Hepatocyte (in vitro differentiated cells): ENCODE results near the gene CABP4. TPM values are rescaled to one million over a fixed set of nuclear protein-coding genes. Genes with fewer than 3 reads are reported as not detected.
A peak's percentile ranks its signal among the peaks of the same experiment; 100 is the strongest.

ENCODE experiments used
- DNase-seq: peaks from one replicate; pipeline ENCODE4 v3.0.0-alpha.2; 2016; ENCODE audit warnings: low spot score
- H2AFZ ChIP-seq: fragments of 200-600 bp; sonication (generic); 2 replicates; pipeline ENCODE4 v1.6.0; 2016; ENCODE audit warnings: antibody characterized with exemption, mild to moderate bottlenecking
- H3K27ac ChIP-seq: fragments of 200-600 bp; sonication (generic); 2 replicates; pipeline ENCODE4 v1.5.1; 2016; ENCODE audit warnings: mild to moderate bottlenecking
- H3K27me3 ChIP-seq: fragments of 200-600 bp; sonication (generic); 2 replicates; pipeline ENCODE4 v1.6.1; 2016
- H3K36me3 ChIP-seq: fragments of 200-600 bp; sonication (generic); replicated peaks from 2 replicates; pipeline ENCODE4 v1.5.1; 2016; ENCODE audit warnings: low read depth; ENCODE audit not compliant: insufficient read depth
- H3K4me1 ChIP-seq: fragments of 200-600 bp; sonication (generic); 2 replicates; pipeline ENCODE4 v1.5.1; 2016; ENCODE audit warnings: mild to moderate bottlenecking, moderate library complexity; ENCODE audit not compliant: insufficient read depth
- H3K4me2 ChIP-seq: fragments of 200-600 bp; sonication (generic); 2 replicates; pipeline ENCODE4 v1.6.0; 2016
- H3K4me3 ChIP-seq: fragments of 200-600 bp; sonication (generic); 2 replicates; pipeline ENCODE4 v1.5.1; 2016; ENCODE audit warnings: mild to moderate bottlenecking
- H3K79me2 ChIP-seq: fragments of 200-600 bp; sonication (generic); 2 replicates; pipeline ENCODE4 v1.6.0; 2017; ENCODE audit warnings: mild to moderate bottlenecking
- H3K9me2 ChIP-seq: fragments of 200-600 bp; sonication (generic); replicated peaks from 2 replicates; pipeline ENCODE4 v1.6.0; 2017; ENCODE audit warnings: mild to moderate bottlenecking; ENCODE audit not compliant: insufficient read depth
- H3K9me3 ChIP-seq: fragments of 200-600 bp; sonication (generic); 2 replicates; pipeline ENCODE4 v1.5.1; 2016; ENCODE audit warnings: low read depth, mild to moderate bottlenecking
- H4K20me1 ChIP-seq: fragments of 200-600 bp; sonication (generic); 2 replicates; pipeline ENCODE4 v1.6.0; 2016; ENCODE audit warnings: mild to moderate bottlenecking; ENCODE audit not compliant: insufficient read depth, poor library complexity, severe bottlenecking
- CTCF ChIP-seq: fragments of 200-600 bp; sonication (generic); IDR thresholded peaks from 2 replicates; pipeline ENCODE4 v1.5.1; 2016; ENCODE audit warnings: antibody characterized with exemption, mild to moderate bottlenecking; ENCODE audit not compliant: poor library complexity
- EZH2 ChIP-seq: fragments of 200-600 bp; sonication (generic); IDR thresholded peaks from 2 replicates; pipeline ENCODE4 v1.6.1; 2016; ENCODE audit warnings: antibody characterized with exemption, mild to moderate bottlenecking, borderline replicate concordance
- EZH2phosphoT487 ChIP-seq: fragments of 200-600 bp; sonication (generic); IDR thresholded peaks from one replicate; pipeline ENCODE4 v1.6.1; 2018; ENCODE audit warnings: antibody characterized with exemption, mild to moderate bottlenecking, low read depth, moderate library complexity; ENCODE audit not compliant: unreplicated experiment, severe bottlenecking
- whole genome bisulfite sequencing: methylation state at CpG from one replicate; pipeline ENCODE4 v1.1.6; 2016; ENCODE audit warnings: low lambda C conversion rate; ENCODE audit errors: missing lambda C conversion rate; 5-methylcytosine and 5-hydroxymethylcytosine counted together
- polyA plus RNA-seq: library from polyadenylated mRNA; unstranded; fragments of >200 nt; fragmentation: Nextera tagmentation; extraction: Ambion mirVana; gene quantifications from 2 replicates; pipeline ENCODE4 v1.2.1, GENCODE V29; 2016
- total RNA-seq: library from RNA; depleted of rRNA; stranded (reverse); fragments of >200 nt; gene quantifications from 2 replicates; pipeline ENCODE4 v1.2.3, GENCODE V29; 2014

The CABP4 gene
- total and polyA plus RNA-seq, 2 experiments from 2014 or later: not detected

GRCh38 chr11:67441098-67441563 lies 14.0 kb upstream of the CABP4 start:
- H3K27ac ChIP-seq: no peak overlapping the region
- no peaks in the 10 kb centered on the region for H3K9me3 ChIP-seq
- peaks cover 16% of the 10 kb centered on the region for H3K4me1 ChIP-seq
- no peak overlapping the region for H3K4me3 ChIP-seq
- no peaks in the 10 kb centered on the region for H3K9me2 ChIP-seq
- WGBS: 95% methylated on average over 21 of the region's 21 CpGs
- peaks cover 21% of the 10 kb centered on the region for H3K79me2 ChIP-seq
- no peak for DNase-seq
- TF ChIP-seq EZH2 (no peak), CTCF (no peak), EZH2phosphoT487 (no peak)
- no peaks in the 10 kb centered on the region for H3K36me3 ChIP-seq
- H3K27me3 ChIP-seq: no peaks in the 10 kb centered on the region
- H4K20me1 ChIP-seq: no peaks in the 10 kb centered on the region
- H3K4me2 ChIP-seq: no peak overlapping the region
- H2AFZ ChIP-seq: no peak overlapping the region

DNA sequence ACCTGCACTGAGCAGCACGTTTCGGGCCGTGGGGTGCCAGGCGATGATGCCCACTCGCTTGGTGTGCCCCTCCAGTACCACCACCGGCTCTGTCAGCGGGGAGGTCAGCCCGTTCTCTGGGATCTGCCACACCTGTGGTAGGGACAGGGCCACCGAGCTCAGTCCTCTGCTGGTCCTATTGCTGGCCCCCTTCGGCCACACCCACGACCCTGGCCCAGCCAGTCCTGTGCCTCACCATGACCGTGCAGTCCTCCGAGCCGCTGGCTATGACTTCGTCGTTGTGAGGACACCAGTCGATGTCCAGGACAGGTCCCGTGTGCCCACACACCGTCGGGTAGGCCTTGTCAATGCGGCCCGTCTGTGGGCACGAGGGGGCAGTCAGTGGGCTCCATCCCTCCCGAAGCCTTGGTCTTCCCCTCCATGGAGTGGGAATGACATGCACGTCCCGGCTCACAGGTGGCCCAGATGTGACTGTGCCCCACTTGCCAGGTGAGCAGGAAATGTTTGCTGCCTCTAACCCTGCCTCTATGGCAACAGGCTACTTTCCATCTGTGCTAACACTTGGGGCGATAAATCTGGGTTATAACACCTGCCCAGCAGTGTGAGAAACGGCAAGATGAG lies 13.3 kb upstream of the CABP4 start:
- H3K36me3 ChIP-seq: no peaks in the 10 kb centered on the region
- H3K4me1 ChIP-seq: peaks cover 16% of the 10 kb centered on the region
- H3K4me2 ChIP-seq: peak overlapping the region; percentile 93
- peaks cover 21% of the 10 kb centered on the region for H3K79me2 ChIP-seq
- no peaks in the 10 kb centered on the region for H4K20me1 ChIP-seq
- no peak overlapping the region for H3K4me3 ChIP-seq
- H3K27ac ChIP-seq: no peak overlapping the region
- H3K9me3 ChIP-seq: no peaks in the 10 kb centered on the region
- TF ChIP-seq EZH2 (no peak), CTCF (no peak), EZH2phosphoT487 (no peak)
- H2AFZ ChIP-seq: no peak overlapping the region
- no peaks in the 10 kb centered on the region for H3K9me2 ChIP-seq
- DNase-seq: no peak
- no peaks in the 10 kb centered on the region for H3K27me3 ChIP-seq
- WGBS: 92% methylated on average over 20 of the region's 28 CpGs

DNA sequence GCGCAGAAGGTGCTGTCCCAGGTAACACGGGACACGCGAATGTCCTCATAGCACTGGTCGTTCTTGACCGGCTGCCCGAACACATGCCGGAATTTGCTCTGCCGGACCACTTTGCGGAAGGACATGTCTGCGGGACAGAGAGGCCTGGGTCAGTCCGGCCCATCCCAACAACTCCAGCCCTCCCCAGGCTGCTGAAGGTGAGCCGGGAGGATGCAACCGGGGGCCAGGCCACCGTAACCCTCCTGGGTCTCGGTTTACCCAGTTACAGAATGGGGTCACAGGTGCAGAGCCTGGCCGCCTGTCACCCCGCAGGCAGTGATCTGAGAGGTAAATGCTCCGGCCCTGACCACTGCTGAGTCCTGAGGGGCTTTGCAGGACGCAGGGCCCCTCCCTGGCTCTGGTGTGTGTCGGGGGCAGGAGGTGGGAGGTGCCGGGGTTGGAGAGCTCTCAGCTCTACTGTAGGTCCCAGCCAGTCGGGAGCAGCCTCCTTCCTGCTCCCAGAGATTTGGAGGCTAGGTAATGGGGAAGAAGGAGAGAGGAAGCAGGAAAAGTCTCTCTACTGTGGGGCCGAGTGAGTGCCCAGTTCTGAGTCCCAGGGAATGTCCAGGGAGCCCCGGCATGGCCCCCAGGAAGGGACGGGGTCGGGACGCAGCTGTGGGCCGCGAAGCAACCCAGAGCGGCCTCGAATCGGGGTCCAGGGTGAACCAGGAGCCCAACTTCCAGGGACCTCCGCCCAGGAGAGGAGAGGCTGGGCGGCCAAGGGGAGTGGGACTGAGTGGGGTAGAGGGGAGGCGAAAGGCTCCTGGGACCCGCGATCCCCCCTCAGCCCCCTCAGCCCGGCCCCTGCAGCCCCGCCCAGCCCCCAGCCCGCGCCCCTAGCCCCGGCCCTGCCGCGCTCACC lies 12.4 kb upstream of the CABP4 start:
- no peak for DNase-seq
- H3K27me3 ChIP-seq: no peaks in the 10 kb centered on the region
- H4K20me1 ChIP-seq: no peaks in the 10 kb centered on the region
- H3K9me2 ChIP-seq: no peaks in the 10 kb centered on the region
- peak overlapping the region; percentile 80 for H3K27ac ChIP-seq
- H3K9me3 ChIP-seq: no peaks in the 10 kb centered on the region
- peaks cover 21% of the 10 kb centered on the region for H3K79me2 ChIP-seq
- 43% methylated on average over 35 of the region's 45 CpGs for WGBS
- TF ChIP-seq EZH2phosphoT487 (no peak), CTCF (no peak), EZH2 (no peak)
- peak overlapping the region; percentile 90 for H3K4me3 ChIP-seq
- H3K4me1 ChIP-seq: peaks cover 16% of the 10 kb centered on the region
- no peaks in the 10 kb centered on the region for H3K36me3 ChIP-seq
- peak overlapping the region; percentile 23 for H2AFZ ChIP-seq
- H3K4me2 ChIP-seq: peak overlapping the region; percentile 93
